Stimulated activated CD8-positive, alpha-beta memory T cell treated with anti-CD3 and anti-CD28 coated beads, Interleukin-15, amount 100 ng/mL, for 24 hours (primary cell): ENCODE results near the gene FAM171A1.
"Not testable (repeated sequence)": the region's sequence is repeated elsewhere in the genome, so short reads cannot be mapped to it uniquely, and the experiment has no call there.

Experiments used
- DNase-seq: peaks from one replicate; pipeline ENCODE4 v3.0.0-alpha.2; 2020; ENCODE audit warnings: low read depth

Gene FAM171A1

GRCh38 chr10:15344256-15344875 lies 26.7 kb downstream of the FAM171A1 start:
- no peak for DNase-seq

- no peak for DNase-seq
Measured at GRCh38 chr10:15342970-15343369, 28.1 kb downstream of the FAM171A1 start.

GRCh38 chr10:15341502-15342128 lies 29.5 kb downstream of the FAM171A1 start:
- DNase-seq, result no peak

GRCh38 chr10:15339892-15340291 lies 31.2 kb downstream of the FAM171A1 start:
- no peak for DNase-seq

GRCh38 chr10:15337441-15337923 lies 33.6 kb downstream of the FAM171A1 start:
- not testable (repeated sequence) for DNase-seq

GRCh38 chr10:15336211-15336610 lies 34.9 kb downstream of the FAM171A1 start:
- no peak for DNase-seq

- no peak for DNase-seq
Measured at GRCh38 chr10:15335508-15335907, 35.6 kb downstream of the FAM171A1 start.

GRCh38 chr10:15334650-15335323 lies 36.3 kb downstream of the FAM171A1 start:
- DNase-seq, result no peak

- DNase-seq, result no peak
Measured at GRCh38 chr10:15333909-15334649, 37.0 kb downstream of the FAM171A1 start.

- not testable (repeated sequence) for DNase-seq
Measured at GRCh38 chr10:15333181-15333580, 37.9 kb downstream of the FAM171A1 start.

- DNase-seq, result no peak
Measured at GRCh38 chr10:15331461-15331860, 39.6 kb downstream of the FAM171A1 start.

- no peak for DNase-seq
Measured at GRCh38 chr10:15329437-15329836, 41.7 kb downstream of the FAM171A1 start.

- no peak for DNase-seq
Measured at GRCh38 chr10:15325944-15326284, 45.2 kb downstream of the FAM171A1 start.

GRCh38 chr10:15325243-15325943 lies 45.7 kb downstream of the FAM171A1 start:
- no peak for DNase-seq

GRCh38 chr10:15324611-15325010 lies 46.5 kb downstream of the FAM171A1 start:
- DNase-seq, result no peak

- no peak for DNase-seq
Measured at GRCh38 chr10:15324113-15324512, 47.0 kb downstream of the FAM171A1 start.

- no peak for DNase-seq
Measured at GRCh38 chr10:15322356-15322755, 48.7 kb downstream of the FAM171A1 start.

- no peak for DNase-seq
Measured at GRCh38 chr10:15321431-15322341, 49.4 kb downstream of the FAM171A1 start.

GRCh38 chr10:15320522-15321203 lies 50.4 kb downstream of the FAM171A1 start:
- DNase-seq, result no peak

GRCh38 chr10:15320118-15320517 lies 51.0 kb downstream of the FAM171A1 start:
- DNase-seq, result no peak
